ENCODE measurements around the gene PIP5K1B.

The PIP5K1B gene

GRCh38 chr9:68781928-68782327 lies 76.9 kb downstream of the PIP5K1B start:
- DNase-seq (ENCODE audit: low read depth) = no peak
- TF ChIP-seq CTCF (IDR thresholded peaks at IDR 0.05; ENCODE audit: insufficient read depth, low read depth, low read length, missing control alignments) = no peak
- peak overlapping the region; percentile 75 for H3K4me3 ChIP-seq (ENCODE audit: low read depth, low read length)

GRCh38 chr9:68782546-68782945 lies 77.5 kb downstream of the PIP5K1B start:
- H3K4me3 ChIP-seq (ENCODE audit: low read depth, low read length) = no peak overlapping the region; the same call in 1 of the 2 replicates
- no peak for TF ChIP-seq CTCF (IDR thresholded peaks at IDR 0.05; ENCODE audit: insufficient read depth, low read depth, low read length, missing control alignments)
- no peak for DNase-seq (ENCODE audit: low read depth)

- TF ChIP-seq CTCF (IDR thresholded peaks at IDR 0.05; ENCODE audit: insufficient read depth, low read depth, low read length, missing control alignments) = no peak
- H3K4me3 ChIP-seq (ENCODE audit: low read depth, low read length) = no peak overlapping the region
- DNase-seq (ENCODE audit: low read depth) = no peak
These were observed 80.9 kb downstream of the PIP5K1B start for GRCh38 chr9:68785965-68786364.

GRCh38 chr9:68791169-68791568 lies 86.1 kb downstream of the PIP5K1B start:
- DNase-seq (ENCODE audit: low read depth) = no peak
- TF ChIP-seq CTCF (IDR thresholded peaks at IDR 0.05; ENCODE audit: insufficient read depth, low read depth, low read length, missing control alignments) = no peak
- H3K4me3 ChIP-seq (ENCODE audit: low read depth, low read length) = no peak overlapping the region

- no peak overlapping the region for H3K4me3 ChIP-seq (ENCODE audit: low read depth, low read length)
- peak; percentile 64 for DNase-seq (ENCODE audit: low read depth)
- TF ChIP-seq CTCF (IDR thresholded peaks at IDR 0.05; ENCODE audit: insufficient read depth, low read depth, low read length, missing control alignments) = no peak
These were observed 88.7 kb downstream of the PIP5K1B start for GRCh38 chr9:68793605-68794343.

- no peak for DNase-seq (ENCODE audit: low read depth)
- no peak overlapping the region for H3K4me3 ChIP-seq (ENCODE audit: low read depth, low read length)
- no peak for TF ChIP-seq CTCF (IDR thresholded peaks at IDR 0.05; ENCODE audit: insufficient read depth, low read depth, low read length, missing control alignments)
These were observed 89.9 kb downstream of the PIP5K1B start for GRCh38 chr9:68794898-68795297.

GRCh38 chr9:68795411-68795810 lies 90.4 kb downstream of the PIP5K1B start:
- no peak for DNase-seq (ENCODE audit: low read depth)
- H3K4me3 ChIP-seq (ENCODE audit: low read depth, low read length) = no peak overlapping the region
- no peak for TF ChIP-seq CTCF (IDR thresholded peaks at IDR 0.05; ENCODE audit: insufficient read depth, low read depth, low read length, missing control alignments)

Data from GM12865 (cell line).